GM23248 (cell line): Measurements from ENCODE around the gene SPATA31E1.

Experiments
- EZH2 ChIP-seq: fragments of 200-600 bp; sonication (generic); IDR thresholded peaks from 2 replicates; pipeline ENCODE4 v1.6.1; 2018; ENCODE audit warnings: antibody characterized with exemption, mild to moderate bottlenecking; ENCODE audit not compliant: insufficient read depth, poor library complexity, severe bottlenecking
- EZH2phosphoT487 ChIP-seq: fragments of 200-600 bp; sonication (generic); IDR thresholded peaks from 2 replicates; pipeline ENCODE4 v1.6.1; 2018; ENCODE audit warnings: antibody characterized with exemption, moderate library complexity, mild to moderate bottlenecking, low read depth; ENCODE audit not compliant: insufficient read depth

- no peak for TF ChIP-seq EZH2
- TF ChIP-seq EZH2phosphoT487: no peak
These were observed 46.1 kb upstream of the SPATA31E1 start for GRCh38 chr9:87836536-87836935.
